Astrocyte (in vitro differentiated cells and primary cell): ENCODE data around the gene TIGD1. TPM values are rescaled to one million over a fixed set of nuclear protein-coding genes. Genes with fewer than 3 reads are reported as not detected.

Experiments used
- DNase-seq: peaks from one replicate; pipeline ENCODE4 v3.0.0-alpha.2; 2010; ENCODE audit warnings: low read depth
- FAIRE-seq: peaks from 2 replicates; lab custom pipeline; 2011; peaks lifted over from hg19 to GRCh38; lab: Jason Lieb, UNC
- H2AFZ ChIP-seq: 2 replicates; pipeline ENCODE4 v1.6.0; 2012; ENCODE audit warnings: low read depth, low read length, inconsistent platforms
- H3K27ac ChIP-seq: 2 replicates; pipeline ENCODE4 v1.5.1; 2011; ENCODE audit warnings: low read depth, low read length, inconsistent platforms
- H3K27me3 ChIP-seq: 2 replicates; pipeline ENCODE4 v1.6.0; 2011; ENCODE audit warnings: low read length, inconsistent platforms; ENCODE audit not compliant: insufficient read depth
- H3K36me3 ChIP-seq: 2 replicates; pipeline ENCODE4 v1.5.1; 2011; ENCODE audit warnings: low read length, inconsistent platforms; ENCODE audit not compliant: insufficient read depth
- H3K4me1 ChIP-seq: 2 replicates; pipeline ENCODE4 v1.5.1; 2011; ENCODE audit warnings: low read length, inconsistent platforms; ENCODE audit not compliant: insufficient read depth
- H3K4me2 ChIP-seq: 2 replicates; pipeline ENCODE4 v1.6.0; 2012; ENCODE audit warnings: low read length, inconsistent platforms
- H3K4me3 ChIP-seq: 2 replicates; pipeline ENCODE4 v1.5.1; 2011; ENCODE audit warnings: low read depth, mild to moderate bottlenecking, low read length, inconsistent platforms; ENCODE audit not compliant: insufficient read depth
- H3K79me2 ChIP-seq: 2 replicates; pipeline ENCODE4 v1.6.0; 2012; ENCODE audit warnings: mild to moderate bottlenecking, low read length, inconsistent platforms; ENCODE audit not compliant: insufficient read depth
- H3K9ac ChIP-seq: 2 replicates; pipeline ENCODE4 v1.6.0; 2012; ENCODE audit warnings: mild to moderate bottlenecking, low read length, inconsistent platforms
- H3K9me3 ChIP-seq: 2 replicates; pipeline ENCODE4 v1.5.1; 2012; ENCODE audit warnings: low read depth, mild to moderate bottlenecking, low read length, inconsistent platforms; ENCODE audit not compliant: insufficient read depth
- H4K20me1 ChIP-seq: 2 replicates; pipeline ENCODE4 v1.6.0; 2012; ENCODE audit warnings: low read length, inconsistent platforms; ENCODE audit not compliant: insufficient read depth
- H3K27ac Mint-ChIP-seq: one replicate; pipeline ENCODE4 v1.8.0; 2021; ENCODE audit warnings: mild to moderate bottlenecking, mixed read lengths; ENCODE audit not compliant: unreplicated experiment
- H3K27me3 Mint-ChIP-seq: one replicate; pipeline ENCODE4 v1.8.0; 2021; ENCODE audit warnings: low read depth, mixed read lengths; ENCODE audit not compliant: unreplicated experiment
- H3K36me3 Mint-ChIP-seq: one replicate; pipeline ENCODE4 v1.8.0; 2021; ENCODE audit warnings: low read depth, mixed read lengths; ENCODE audit not compliant: unreplicated experiment
- H3K4me1 Mint-ChIP-seq: one replicate; pipeline ENCODE4 v1.8.0; 2021; ENCODE audit warnings: low read depth, mixed read lengths; ENCODE audit not compliant: unreplicated experiment
- H3K4me3 Mint-ChIP-seq: one replicate; pipeline ENCODE4 v1.8.0; 2021; ENCODE audit warnings: mild to moderate bottlenecking, moderate library complexity, mixed read lengths; ENCODE audit not compliant: unreplicated experiment
- H3K9me3 Mint-ChIP-seq: one replicate; pipeline ENCODE4 v1.8.0; 2021; ENCODE audit warnings: mild to moderate bottlenecking, mixed read lengths; ENCODE audit not compliant: unreplicated experiment
- CTCF ChIP-seq: IDR thresholded peaks from 2 replicates; pipeline ENCODE4 v1.5.1; 2011; ENCODE audit warnings: low read depth, mild to moderate bottlenecking, inconsistent platforms, low read length, moderate library complexity; ENCODE audit not compliant: insufficient read depth
- EZH2 ChIP-seq: IDR thresholded peaks from 2 replicates; pipeline ENCODE4 v1.6.1; 2012; ENCODE audit warnings: mild to moderate bottlenecking, low read length, inconsistent platforms; ENCODE audit not compliant: insufficient read depth
- total RNA-seq: library from RNA; stranded (reverse); gene quantifications from 2 replicates; pipeline ENCODE4 v1.2.1, GENCODE V29; 2021

Gene TIGD1
- total RNA-seq, 1 donor from 2014 or later, result 6.5 TPM

- DNase-seq, result no peak
- Mint-ChIP-seq H3K27me3 (peaks cover 10% of the 10 kb centered on the region), H3K27ac (no peak overlapping the region), H3K4me1 (peaks cover 8% of the 10 kb centered on the region), H3K4me3 (no peak overlapping the region), H3K9me3 (no peaks in the 10 kb centered on the region), H3K36me3 (peaks cover 4% of the 10 kb centered on the region)
- H3K27ac ChIP-seq, result no peak overlapping the region
- no peaks in the 10 kb centered on the region for H3K79me2 ChIP-seq
- peaks cover 3% of the 10 kb centered on the region for H3K27me3 ChIP-seq
- no peaks in the 10 kb centered on the region for H3K36me3 ChIP-seq
- H3K9ac ChIP-seq, result no peak overlapping the region
- no peak overlapping the region for H2AFZ ChIP-seq
- H3K4me1 ChIP-seq, result peaks cover 8% of the 10 kb centered on the region
- no peaks in the 10 kb centered on the region for H4K20me1 ChIP-seq
- no peaks in the 10 kb centered on the region for H3K9me3 ChIP-seq
- TF ChIP-seq CTCF (no peak), EZH2 (no peak)
- no peak overlapping the region for H3K4me2 ChIP-seq
- H3K4me3 ChIP-seq, result no peak overlapping the region
- no peak for FAIRE-seq
Measured at GRCh38 chr2:232597362-232598079, 47.2 kb upstream of the TIGD1 start.

- FAIRE-seq (no peak), DNase-seq (no peak)
- H3K9ac ChIP-seq, result no peak overlapping the region
- peaks cover 9% of the 10 kb centered on the region for H3K4me1 ChIP-seq
- H3K36me3 ChIP-seq, result no peaks in the 10 kb centered on the region
- Mint-ChIP-seq H3K27me3 (peaks cover 5% of the 10 kb centered on the region), H3K27ac (no peak overlapping the region), H3K9me3 (no peaks in the 10 kb centered on the region), H3K4me3 (no peak overlapping the region), H3K4me1 (peaks cover 8% of the 10 kb centered on the region), H3K36me3 (peaks cover 4% of the 10 kb centered on the region)
- H2AFZ ChIP-seq, result no peak overlapping the region
- H3K79me2 ChIP-seq, result no peaks in the 10 kb centered on the region
- H4K20me1 ChIP-seq, result no peaks in the 10 kb centered on the region
- H3K4me3 ChIP-seq, result no peak overlapping the region
- H3K4me2 ChIP-seq, result no peak overlapping the region
- no peak overlapping the region for H3K27ac ChIP-seq
- TF ChIP-seq CTCF (no peak), EZH2 (no peak)
- no peaks in the 10 kb centered on the region for H3K9me3 ChIP-seq
- no peaks in the 10 kb centered on the region for H3K27me3 ChIP-seq
Measured at GRCh38 chr2:232593982-232594381, 43.6 kb upstream of the TIGD1 start.

GRCh38 chr2:232592772-232593395, 42.5 kb upstream of the TIGD1 start:
- H3K27ac Mint-ChIP-seq, result peak overlapping the region; percentile 80
- FAIRE-seq, result no peak
- Histone ChIP-seq H3K4me3 (no peak overlapping the region), H3K27ac (peak overlapping the region; percentile 67), H3K9ac (peak overlapping the region; percentile 37), H3K9me3 (no peaks in the 10 kb centered on the region), H4K20me1 (no peaks in the 10 kb centered on the region), H3K4me2 (peak overlapping the region; percentile 50), H3K36me3 (no peaks in the 10 kb centered on the region), H3K4me1 (peaks cover 12% of the 10 kb centered on the region), H2AFZ (no peak overlapping the region), H3K79me2 (no peaks in the 10 kb centered on the region), H3K27me3 (no peaks in the 10 kb centered on the region)
- TF ChIP-seq EZH2 (no peak), CTCF (peak; percentile 6)
- H3K36me3 Mint-ChIP-seq, result peaks cover 4% of the 10 kb centered on the region
- peaks cover 8% of the 10 kb centered on the region for H3K4me1 Mint-ChIP-seq
- H3K4me3 Mint-ChIP-seq, result no peak overlapping the region
- peaks cover 5% of the 10 kb centered on the region for H3K27me3 Mint-ChIP-seq
- peak; percentile 87 for DNase-seq
- H3K9me3 Mint-ChIP-seq, result no peaks in the 10 kb centered on the region
